Ovary (tissue), 9 donors: ENCODE results near the gene CDKAL1. TPM values are rescaled to one million over a fixed set of nuclear protein-coding genes. Genes with fewer than 3 reads are reported as not detected.

Source experiments
- DNase-seq, 5 donors: peaks; one replicate each; pipeline ENCODE4 v3.0.0-alpha.2; 2019 to 2020
- H3K27ac ChIP-seq, 2 donors: fragments of 200-600 bp; one replicate each; pipeline versions ENCODE4 v1.5.1 to v1.8.0; 2019 to 2022
- H3K27me3 ChIP-seq: fragments of 200-600 bp; one replicate; pipeline ENCODE4 v1.8.0; 2022
- H3K36me3 ChIP-seq: fragments of 200-600 bp; sonication (generic); one replicate; pipeline ENCODE4 v1.5.1; 2019
- H3K4me1 ChIP-seq: one replicate; pipeline ENCODE4 v1.8.1; 2013; ENCODE audit warnings: mild to moderate bottlenecking, moderate library complexity; ENCODE audit not compliant: insufficient read depth
- H3K4me3 ChIP-seq: fragments of 200-600 bp; sonication (generic); one replicate; pipeline ENCODE4 v1.5.1; 2017
- H3K9me3 ChIP-seq, 2 donors: fragments of 200-600 bp in 1 of 2; sonication (generic) in 1 of 2; one replicate each; pipeline versions ENCODE4 v1.5.1 to v1.8.1; 2013 to 2019; ENCODE audit warnings: mild to moderate bottlenecking in 1 of 2, moderate library complexity in 1 of 2
- EP300 ChIP-seq: sonication (generic); formaldehyde crosslinking; IDR thresholded peaks from one replicate; pipeline ENCODE4 v1.6.1; 2017; ENCODE audit warnings: antibody characterized with exemption
- POLR2A ChIP-seq: fragments of 450-650 bp; IDR thresholded peaks from one replicate; pipeline ENCODE4 v1.6.1; 2017; ENCODE audit warnings: antibody characterized with exemption, mild to moderate bottlenecking, moderate library complexity
- WGBS, 3 donors: extraction: QIAGEN DNeasy Blood & Tissue Kit in 1 of 3; methylation state at CpG; one replicate each; pipeline versions ENCODE4 v1.1.5 to v1.1.7; 2013 to 2017; 5-methylcytosine and 5-hydroxymethylcytosine counted together
- intact Hi-C, 4 donors: fragments of 100-400 bp; cut with DNase I; formaldehyde crosslinking; loops; one replicate each; pipeline versions ENCODE4 v1.11.0 to v1.15.1; 2022 to 2023
- polyA plus RNA-seq, 2 donors: library from polyadenylated mRNA; stranded (reverse); fragments of 200-250 nt in 1 of 2; fragments of 350-450 nt in 1 of 2; fragmentation: Illumina TruSeq in 1 of 2; extraction: RNeasy Lipid Tissue Mini Kit (QIAGEN cat#74804) in 1 of 2; gene quantifications; one replicate each; pipeline ENCODE4 v1.2.3, GENCODE V29; 2013 to 2014
- total RNA-seq, 7 donors: library from RNA; depleted of rRNA in 2 of 7; stranded (reverse); fragments of >200 nt in 2 of 7; fragmentation: NEBNext Ultra II Directional in 3 of 7; extraction: Animal tissue kit (Norgen Biotek cat#: 25700) in 3 of 7; gene quantifications; one replicate each; pipeline versions ENCODE4 v1.1.0 to v1.2.4, GENCODE V29; 2016 to 2023
- TF ChIP-seq, protein P1 (sequence below), 3 donors: fragments of 450-650 bp in 2 of 3; fragments of 200-600 bp in 1 of 3; IDR thresholded peaks; one replicate each; pipeline versions ENCODE4 v1.5.1 to v1.8.0; 2016 to 2022; ENCODE audit warnings: antibody characterized with exemption in 3 of 3, mild to moderate bottlenecking in 1 of 3
- donor health status: DM: no; HTN: no; CAD: no; lungs with moderate emphysema.
- donor health status: DM: no; HTN: no; CAD: no.
- donor health status: Bipolar disorder and iron deficiency.
- donor health status: DM: yes; HTN: yes; CAD: no.
- donor health status: DM: no; HTN: no; CAD: no.
- donor health status: DM: yes; HTN: yes; CAD: no.

The CDKAL1 gene
- total and polyA plus RNA-seq, 9 donors = 6.8 to 21.3 (median 18.9) TPM

DNA sequence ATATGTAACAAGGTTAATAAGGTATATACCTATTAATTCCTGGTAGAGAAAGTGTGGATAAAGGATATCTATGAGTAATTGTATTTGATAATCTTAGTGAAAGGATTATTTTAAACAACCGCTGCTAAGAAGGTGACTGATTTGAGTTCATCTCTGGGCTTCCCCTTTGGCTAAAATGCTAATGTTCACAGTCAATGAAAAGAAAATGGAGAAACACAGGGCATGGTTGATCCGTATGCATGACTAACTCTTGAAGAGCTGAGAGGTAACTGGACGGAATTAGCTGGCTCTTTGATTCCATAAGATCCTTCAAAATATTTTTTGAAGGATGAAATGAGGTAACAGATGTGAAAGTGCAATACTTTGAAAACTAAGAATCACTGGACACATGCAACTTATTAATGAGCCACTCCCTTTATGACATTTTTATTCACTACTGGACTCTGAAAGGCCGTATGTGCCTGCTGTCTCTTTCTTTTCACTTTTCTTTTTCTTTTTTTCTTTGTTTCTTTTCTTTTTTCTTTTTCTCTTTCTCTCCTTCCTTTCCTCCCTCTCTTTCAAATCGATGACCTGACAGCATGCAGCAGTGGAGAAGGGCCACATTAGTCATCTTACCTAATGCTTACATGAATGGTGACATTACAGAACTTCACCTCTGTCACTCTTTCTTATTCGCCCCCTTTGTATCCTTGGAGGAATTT lies 464.6 kb downstream of the CDKAL1 start:
- TF ChIP-seq EP300 = no peak
- no peak for TF ChIP-seq POLR2A
- TF ChIP-seq, protein P1, sequence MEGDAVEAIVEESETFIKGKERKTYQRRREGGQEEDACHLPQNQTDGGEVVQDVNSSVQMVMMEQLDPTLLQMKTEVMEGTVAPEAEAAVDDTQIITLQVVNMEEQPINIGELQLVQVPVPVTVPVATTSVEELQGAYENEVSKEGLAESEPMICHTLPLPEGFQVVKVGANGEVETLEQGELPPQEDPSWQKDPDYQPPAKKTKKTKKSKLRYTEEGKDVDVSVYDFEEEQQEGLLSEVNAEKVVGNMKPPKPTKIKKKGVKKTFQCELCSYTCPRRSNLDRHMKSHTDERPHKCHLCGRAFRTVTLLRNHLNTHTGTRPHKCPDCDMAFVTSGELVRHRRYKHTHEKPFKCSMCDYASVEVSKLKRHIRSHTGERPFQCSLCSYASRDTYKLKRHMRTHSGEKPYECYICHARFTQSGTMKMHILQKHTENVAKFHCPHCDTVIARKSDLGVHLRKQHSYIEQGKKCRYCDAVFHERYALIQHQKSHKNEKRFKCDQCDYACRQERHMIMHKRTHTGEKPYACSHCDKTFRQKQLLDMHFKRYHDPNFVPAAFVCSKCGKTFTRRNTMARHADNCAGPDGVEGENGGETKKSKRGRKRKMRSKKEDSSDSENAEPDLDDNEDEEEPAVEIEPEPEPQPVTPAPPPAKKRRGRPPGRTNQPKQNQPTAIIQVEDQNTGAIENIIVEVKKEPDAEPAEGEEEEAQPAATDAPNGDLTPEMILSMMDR (IDR thresholded peaks at IDR 0.05) = no peak
- Histone ChIP-seq H3K27ac (no peak overlapping the region), H3K27me3 (no peaks in the 10 kb centered on the region), H3K4me3 (no peak overlapping the region), H3K9me3 (no peaks in the 10 kb centered on the region), H3K36me3 (no peaks in the 10 kb centered on the region), H3K4me1 (no peaks in the 10 kb centered on the region)
- no peak for DNase-seq
- WGBS, 3 donors = 89 to 96% (median 95%) methylated on average over 6 of the region's 6 CpGs
- intact Hi-C loops = no loop called here

DNA sequence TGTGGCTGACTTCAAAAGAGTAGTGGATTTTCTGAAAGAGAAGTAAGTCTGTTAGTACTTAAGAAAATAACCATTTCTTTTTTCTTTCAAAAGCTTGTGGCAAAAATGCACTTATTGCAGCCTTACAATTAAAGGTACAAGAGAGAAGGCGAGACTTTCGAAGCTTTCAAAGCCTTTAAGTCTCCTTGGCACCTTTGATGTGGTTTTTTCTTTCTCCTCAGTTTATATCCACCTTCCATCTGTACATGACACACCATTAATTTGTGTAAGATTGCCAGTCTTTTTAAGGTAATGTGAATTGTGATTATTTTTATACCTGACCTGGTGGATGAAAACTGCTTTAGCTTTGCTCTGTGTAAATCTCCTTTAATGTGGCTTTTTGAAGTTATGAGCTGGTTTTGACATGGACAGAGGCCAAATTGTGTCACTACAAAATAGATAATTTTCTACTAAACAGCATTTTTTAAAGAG lies 466.1 kb downstream of the CDKAL1 start:
- no peaks in the 10 kb centered on the region for H3K4me1 ChIP-seq
- 94 to 98% (median 95%) methylated on average over 2 of the region's 2 CpGs for WGBS, 3 donors
- H3K9me3 ChIP-seq = no peaks in the 10 kb centered on the region
- intact Hi-C loops = no loop called here
- H3K36me3 ChIP-seq = no peaks in the 10 kb centered on the region
- TF ChIP-seq POLR2A = no peak
- no peak for TF ChIP-seq EP300
- TF ChIP-seq, protein P1 (IDR thresholded peaks at IDR 0.05) = no peak
- H3K4me3 ChIP-seq = no peak overlapping the region
- DNase-seq = no peak
- H3K27me3 ChIP-seq = no peaks in the 10 kb centered on the region
- H3K27ac ChIP-seq = no peak overlapping the region

DNA sequence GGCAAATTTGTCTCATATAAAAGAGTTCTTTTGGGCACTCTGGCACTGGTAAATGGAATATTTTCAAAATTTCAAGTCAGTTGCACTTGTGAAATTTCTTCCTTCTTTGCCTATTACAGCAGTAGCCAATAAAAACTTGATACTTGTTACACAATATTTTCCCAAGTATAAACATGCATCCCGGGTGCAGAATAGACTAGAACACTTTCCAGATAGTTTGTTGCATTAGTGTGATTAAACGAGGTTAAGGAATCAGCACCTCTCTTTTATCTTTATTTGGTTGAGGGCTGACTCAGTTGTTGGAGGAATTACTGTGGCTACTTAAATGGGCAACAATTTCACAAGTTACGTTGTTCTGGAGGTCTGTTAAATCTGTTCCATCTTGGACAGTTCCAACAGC lies 467.5 kb downstream of the CDKAL1 start:
- H3K4me3 ChIP-seq = no peak overlapping the region
- no peaks in the 10 kb centered on the region for H3K36me3 ChIP-seq
- DNase-seq = no peak
- TF ChIP-seq POLR2A (no peak), EP300 (no peak)
- TF ChIP-seq, protein P1 (IDR thresholded peaks at IDR 0.05) = no peak
- no peaks in the 10 kb centered on the region for H3K27me3 ChIP-seq
- H3K27ac ChIP-seq = no peak overlapping the region
- no peaks in the 10 kb centered on the region for H3K9me3 ChIP-seq
- intact Hi-C loops = no loop called here
- WGBS, 3 donors = 26 to 45% (median 41%) methylated on average over 3 of the region's 3 CpGs
- H3K4me1 ChIP-seq = no peaks in the 10 kb centered on the region

DNA sequence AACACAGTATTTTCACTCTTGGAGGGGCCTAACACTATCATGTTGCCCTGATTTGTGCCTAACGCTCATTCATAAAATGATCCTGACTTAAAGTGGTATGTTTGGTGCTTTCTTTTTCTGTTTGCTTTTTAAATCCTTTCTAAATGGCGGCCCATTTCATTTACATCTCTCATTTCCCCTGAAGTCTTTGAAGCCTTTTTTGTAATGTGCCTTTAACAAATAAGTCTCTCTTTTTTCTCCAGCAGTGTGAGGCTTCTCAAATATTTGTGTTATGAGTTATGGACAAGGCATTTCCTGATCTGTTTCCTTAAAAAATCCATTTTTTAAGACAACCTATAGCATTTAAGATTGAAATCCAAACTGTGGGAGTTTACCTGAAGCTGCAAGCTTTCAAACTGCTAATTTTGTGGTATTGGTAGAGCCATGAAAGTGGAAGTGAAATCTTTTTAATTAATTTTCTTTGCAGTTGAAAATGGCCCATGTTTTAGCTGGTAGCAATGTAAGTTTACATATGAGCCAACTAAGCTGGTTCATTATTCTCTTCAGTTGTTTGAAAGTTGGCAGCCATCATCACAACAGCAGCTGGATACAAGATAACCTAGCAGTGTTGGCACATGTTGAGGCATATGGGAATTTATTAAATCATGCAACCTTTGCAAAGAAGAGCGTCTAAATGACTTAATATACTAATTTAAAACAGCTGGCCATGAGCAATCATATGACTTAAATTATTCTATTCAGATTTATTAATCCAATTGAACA lies 469.7 kb downstream of the CDKAL1 start:
- no peaks in the 10 kb centered on the region for H3K36me3 ChIP-seq
- H3K9me3 ChIP-seq = no peaks in the 10 kb centered on the region
- H3K4me1 ChIP-seq = no peaks in the 10 kb centered on the region
- WGBS, 3 donors = 55 to 60% (median 56%) methylated on average over 3 of the region's 3 CpGs
- TF ChIP-seq POLR2A = no peak
- TF ChIP-seq, protein P1 (IDR thresholded peaks at IDR 0.05) = no peak
- no peak for TF ChIP-seq EP300
- no peak overlapping the region for H3K4me3 ChIP-seq
- no peak overlapping the region for H3K27ac ChIP-seq
- no peaks in the 10 kb centered on the region for H3K27me3 ChIP-seq
- no peak for DNase-seq
- intact Hi-C loops = no loop called here
